ENCODE data around the gene GRIK4. TPM values are rescaled to one million over a fixed set of nuclear protein-coding genes. Genes with fewer than 3 reads are reported as not detected.

GRIK4 gene
- total and polyA plus RNA-seq, 9 of the 15 experiments (the other 6 are each of a cell fraction or from before 2014, with no cell fraction given) = not detected

GRCh38 chr11:120828847-120829246, 317.3 kb downstream of the GRIK4 start:
- Histone ChIP-seq H3K27ac (ENCODE audit: extremely low read depth, low read depth, low read length) (no peak overlapping the region), H2AFZ (ENCODE audit: low read depth, low read length) (no peak overlapping the region)
- ATAC-seq = no peak

More at GRCh38 chr11:120828847-120829246, 317.3 kb downstream of the GRIK4 start:
- peaks cover 7% of the 10 kb centered on the region; the same call in 1 of the 2 replicates for H4K20me1 ChIP-seq (replicated peaks; ENCODE audit: control insufficient read depth, insufficient read depth, low read length)
- no peak overlapping the region for H3K4me3 ChIP-seq
- no peaks in the 10 kb centered on the region for H3K4me1 ChIP-seq (replicated peaks in 1 of 2; ENCODE audit: control insufficient read depth in 2 of 2, insufficient read depth in 2 of 2, low read length in 2 of 2)
- CTCF ChIA-PET (ENCODE audit: low intra/inter-chr PET ratio) = no interaction called here
- H3K4me2 ChIP-seq (ENCODE audit: insufficient read depth, low read length) = no peak overlapping the region
- H3K9me1 ChIP-seq (ENCODE audit: control insufficient read depth, insufficient read depth, low read length) = no peaks in the 10 kb centered on the region
- no peaks in the 10 kb centered on the region for H3K9me3 ChIP-seq (replicated peaks; ENCODE audit: control insufficient read depth, insufficient read depth, low read depth, low read length)
- H3K79me2 ChIP-seq (ENCODE audit: control insufficient read depth, insufficient read depth, low read length) = no peaks in the 10 kb centered on the region
- intact Hi-C loops (cut with micrococcal nuclease) (no loop called here), in situ Hi-C loops (cut with MboI) (no loop called here)
- H3K36me3 ChIP-seq (ENCODE audit: control insufficient read depth, insufficient read depth, low read length) = no peaks in the 10 kb centered on the region
- POLR2A ChIA-PET = no interaction called here
- no TSS peak for BruUV-seq (replicated peaks)
- peaks cover 3 to 46% of the 10 kb centered on the region in 2 experiments; a peak in 4 of 5 replicates for H3K27me3 ChIP-seq (ENCODE audit: control insufficient read depth in 2 of 2, insufficient read depth in 2 of 2, low read length in 2 of 2)
- FAIRE-seq = no peak
- 0% methylated on average over 5 of the region's 5 CpGs for WGBS (ENCODE audit: insufficient coverage, low coverage, missing lambda C conversion rate)
- no peak overlapping the region for H3K9ac ChIP-seq (ENCODE audit: insufficient read depth in 1 of 2, low read depth in 2 of 2, low read length in 2 of 2)
- no peak for DNase-seq (ENCODE audit: extremely low read depth in 1 of 4, low spot score in 3 of 4)
- TF ChIP-seq SIN3B (IDR thresholded peaks at IDR 0.05; ENCODE audit: low read depth) (no peak), MAFF (IDR thresholded peaks at IDR 0.05; ENCODE audit: low read length) (no peak), TBL1XR1 (IDR thresholded peaks at IDR 0.05; ENCODE audit: low read length in 2 of 2) (no peak), TCFL5 (CRISPR knock-in tag; conservative IDR thresholded peaks at IDR 0.05) (no peak), CCAR2 (IDR thresholded peaks at IDR 0.05; ENCODE audit: low read depth, low read length) (no peak), PYGO2 (tag; IDR thresholded peaks at IDR 0.05) (no peak), YY1 (IDR thresholded peaks at IDR 0.05; ENCODE audit: borderline replicate concordance in 1 of 3, control insufficient read depth in 1 of 3, extremely low read depth in 1 of 3, insufficient read depth in 3 of 3, insufficient read length in 1 of 3, insufficient replicate concordance in 2 of 3, low read depth in 1 of 3, low read length in 2 of 3) (no peak), DIDO1 (tag; IDR thresholded peaks at IDR 0.05; ENCODE audit: low read depth) (no peak), FOS (IDR thresholded peaks at IDR 0.05; ENCODE audit: extremely low read depth, insufficient read length) (no peak), ADNP (tag; IDR thresholded peaks at IDR 0.05) (no peak), KHSRP (IDR thresholded peaks at IDR 0.05) (no peak), NFYB (IDR thresholded peaks at IDR 0.05; ENCODE audit: extremely low read depth, insufficient read length) (no peak), ZNF121 (CRISPR knock-in tag; conservative IDR thresholded peaks at IDR 0.05) (no peak), MED1 (CRISPR knock-in tag; IDR thresholded peaks at IDR 0.05; ENCODE audit: borderline replicate concordance) (no peak), RBM39 (optimal IDR thresholded peaks at IDR 0.05; ENCODE audit: low read depth, low read length) (no peak)
- TF ChIP-seq, protein P1, sequence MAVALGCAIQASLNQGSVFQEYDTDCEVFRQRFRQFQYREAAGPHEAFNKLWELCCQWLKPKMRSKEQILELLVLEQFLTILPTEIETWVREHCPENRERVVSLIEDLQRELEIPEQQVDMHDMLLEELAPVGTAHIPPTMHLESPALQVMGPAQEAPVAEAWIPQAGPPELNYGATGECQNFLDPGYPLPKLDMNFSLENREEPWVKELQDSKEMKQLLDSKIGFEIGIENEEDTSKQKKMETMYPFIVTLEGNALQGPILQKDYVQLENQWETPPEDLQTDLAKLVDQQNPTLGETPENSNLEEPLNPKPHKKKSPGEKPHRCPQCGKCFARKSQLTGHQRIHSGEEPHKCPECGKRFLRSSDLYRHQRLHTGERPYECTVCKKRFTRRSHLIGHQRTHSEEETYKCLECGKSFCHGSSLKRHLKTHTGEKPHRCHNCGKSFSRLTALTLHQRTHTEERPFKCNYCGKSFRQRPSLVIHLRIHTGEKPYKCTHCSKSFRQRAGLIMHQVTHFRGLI (CRISPR knock-in tag; IDR thresholded peaks at IDR 0.05) = no peak

Measured in K562 (cell line).